Transverse colon (tissue), 3 donors: ENCODE results near the gene VAV2.

Experiments
- CTCF ChIP-seq, 5 experiments: fragments of 200-600 bp in 3 of 5; fragments of 450-650 bp in 2 of 5; sonication (generic) in 3 of 5; IDR thresholded peaks; 1 replicate in 2 of 5; 2 replicates in 3 of 5; pipeline ENCODE4 v1.5.1; 2016 to 2017; ENCODE audit warnings: antibody characterized with exemption in 5 of 5, inconsistent platforms in 3 of 5, mild to moderate bottlenecking in 2 of 5, moderate library complexity in 1 of 5
- POLR2A ChIP-seq: fragments of 450-650 bp; IDR thresholded peaks from one replicate; pipeline ENCODE4 v1.6.1; 2016; ENCODE audit warnings: antibody characterized with exemption, mild to moderate bottlenecking, moderate library complexity

GRCh38 chr9:133938753-133939152, 53.4 kb downstream of the VAV2 start:
- no peak for TF ChIP-seq POLR2A
- no peak for TF ChIP-seq CTCF (IDR thresholded peaks at IDR 0.05)
